ENCODE measurements around the gene SKA2. TPM values are rescaled to one million over a fixed set of nuclear protein-coding genes. Genes with fewer than 3 reads are reported as not detected.
A peak's percentile ranks its signal among the peaks of the same experiment; 100 is the strongest.

SKA2 gene
- total RNA-seq, 4 donors from 2014 or later, result 41.2 to 65.3 (median 46.8) TPM

DNA sequence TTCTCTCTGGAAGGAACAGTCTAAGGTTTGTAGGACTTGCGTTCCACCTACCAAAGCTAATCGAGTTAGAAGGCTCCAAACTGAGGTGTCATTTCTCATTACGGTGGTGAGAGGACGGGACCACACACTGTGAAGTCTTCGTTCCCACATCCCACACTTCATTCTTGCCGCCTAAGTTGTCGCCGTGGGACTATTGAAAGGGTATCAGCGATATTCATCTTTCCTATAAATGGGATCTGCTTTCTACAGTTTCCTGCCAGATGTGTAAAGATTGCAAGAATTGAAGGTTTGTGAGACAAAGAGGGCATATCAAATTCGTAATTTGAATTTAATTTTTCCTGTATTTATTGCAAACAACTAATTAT, 47.7 kb downstream of the SKA2 start:
- no peaks in the 10 kb centered on the region for H3K36me3 ChIP-seq
- H3K4me1 ChIP-seq, result peaks cover 10 to 16% of the 10 kb centered on the region in 2 donors
- DNase-seq, result no peak
- H3K4me3 ChIP-seq (replicated peaks in 1 of 3), result peak overlapping the region; percentile 15 to 84 (median 58)
- H3K27ac ChIP-seq, result peak overlapping the region in 2 of 3 donors; percentile 12 to 85
- no peaks in the 10 kb centered on the region for H3K9me3 ChIP-seq
- no peak for TF ChIP-seq CTCF (IDR thresholded peaks at IDR 0.05)
- TF ChIP-seq POLR2A (IDR thresholded peaks at IDR 0.05), result no peak
- WGBS, 2 donors, result 4 to 6% methylated on average over 10 of the region's 10 CpGs
- H3K27me3 ChIP-seq, result no peaks in the 10 kb centered on the region
- intact Hi-C loops (cut with DNase I), result loop anchor here (10.0 kb wide), 1 partner anchor 48 kb away; the partner anchor contains the start of genes PRR11 and SKA2

DNA sequence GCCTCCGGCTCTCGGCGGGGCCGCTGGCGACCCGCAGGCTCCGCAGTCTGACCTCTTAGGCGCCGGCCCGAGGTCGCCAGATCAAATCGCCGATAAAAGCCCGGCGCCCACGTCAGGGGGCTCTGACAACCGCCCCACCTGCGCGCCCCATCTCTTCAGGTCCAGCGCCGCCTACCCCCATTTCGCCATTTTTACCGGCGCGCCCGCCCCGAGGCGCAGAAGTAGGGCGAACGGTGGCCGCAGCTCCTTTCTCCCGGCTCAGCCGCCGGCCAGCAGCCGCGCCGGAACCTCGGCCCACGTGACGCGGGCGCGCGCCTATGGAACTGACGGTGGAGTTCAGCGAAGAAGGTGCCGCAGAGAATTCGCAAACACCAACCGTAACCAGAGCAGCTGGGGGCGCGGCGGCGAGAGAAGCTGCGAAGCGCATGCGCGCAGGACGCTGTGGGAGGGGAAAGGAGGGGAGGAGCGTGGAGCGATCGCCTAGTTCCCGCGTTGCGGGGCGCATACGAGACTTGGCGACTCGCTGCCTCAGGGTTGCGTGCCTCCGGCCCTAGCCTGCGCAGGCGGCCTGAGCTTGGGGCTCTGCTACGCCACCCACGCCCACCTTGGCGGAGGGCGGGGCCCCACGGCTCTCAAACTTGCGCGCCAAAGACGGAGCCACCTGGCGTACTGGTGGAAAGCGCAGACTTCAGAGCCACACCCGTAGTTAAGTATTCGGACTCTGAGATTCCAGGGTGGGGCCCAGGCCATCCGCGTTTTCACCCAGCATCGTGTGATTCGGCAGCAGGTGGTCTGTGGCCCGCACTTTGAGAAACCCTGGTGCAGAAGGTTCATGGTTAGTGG, 48.3 kb downstream of the SKA2 start, which contains the start of gene TRIM37:
TRIM37 (minus strand) TSS at position 418 of the 843 bp plus-strand sequence. CDS start 419 bp downstream, outside the sequence.
- Histone ChIP-seq H3K36me3 (no peaks in the 10 kb centered on the region), H3K4me1 (peaks cover 10 to 16% of the 10 kb centered on the region in 2 donors), H3K4me3 (replicated peaks in 1 of 3) (peak within 1 kb of the TSS; percentile 58 to 84 (median 80)), H3K9me3 (no peaks in the 10 kb centered on the region), H3K27me3 (no peaks in the 10 kb centered on the region), H3K27ac (peak within 1 kb of the TSS; percentile 30 to 85 (median 79))
- TF ChIP-seq CTCF (IDR thresholded peaks at IDR 0.05) (peak in 3 of 6 experiments; percentile 2 to 23 (median 12)), POLR2A (IDR thresholded peaks at IDR 0.05) (peak in 1 of 2 donors; percentile 80)
- peak; percentile 98 for DNase-seq
- intact Hi-C loops (cut with DNase I), result loop anchor here (10.0 kb wide), 1 partner anchor 48 kb away; the partner anchor contains the start of genes PRR11 and SKA2
- WGBS, 2 donors, result 0 to 1% methylated on average over 12 to 38 of the region's 89 CpGs

- Histone ChIP-seq H3K27me3 (no peaks in the 10 kb centered on the region), H3K36me3 (no peaks in the 10 kb centered on the region), H3K27ac (peak overlapping the region; percentile 30 to 85 (median 79)), H3K4me3 (replicated peaks in 1 of 3) (peak overlapping the region; percentile 45 to 84 (median 80)), H3K4me1 (peaks cover 10 to 16% of the 10 kb centered on the region in 2 donors), H3K9me3 (no peaks in the 10 kb centered on the region)
- peak; percentile 80 to 84 for DNase-seq
- TF ChIP-seq POLR2A (IDR thresholded peaks at IDR 0.05) (no peak), CTCF (IDR thresholded peaks at IDR 0.05) (no peak)
- 0 to 2% methylated on average over 6 to 16 of the region's 18 CpGs for WGBS, 2 donors
- intact Hi-C loops (cut with DNase I), result loop anchor here (10.0 kb wide), 1 partner anchor 49 kb away; the partner anchor contains the start of genes PRR11 and SKA2
Observed at GRCh38 chr17:59105852-59106462, 49.0 kb downstream of the SKA2 start.

- H3K27ac ChIP-seq, result no peak overlapping the region
- H3K9me3 ChIP-seq, result no peaks in the 10 kb centered on the region
- 87 to 100% methylated on average over 1 of the region's 1 CpG for WGBS, 2 donors
- no peak overlapping the region for H3K4me3 ChIP-seq (replicated peaks in 1 of 3)
- TF ChIP-seq CTCF (IDR thresholded peaks at IDR 0.05) (no peak), POLR2A (IDR thresholded peaks at IDR 0.05) (no peak)
- intact Hi-C loops (cut with DNase I), result loop anchor here (10.0 kb wide), 1 partner anchor 54 kb away; the partner anchor contains the start of genes PRR11 and SKA2
- H3K4me1 ChIP-seq, result peaks cover 7 to 10% of the 10 kb centered on the region in 2 donors
- H3K27me3 ChIP-seq, result no peaks in the 10 kb centered on the region
- H3K36me3 ChIP-seq, result no peaks in the 10 kb centered on the region
- DNase-seq, result no peak
Observed at GRCh38 chr17:59101178-59101577, 53.8 kb downstream of the SKA2 start.
